ENCODE measurements around the gene ALPK3. TPM values are rescaled to one million over a fixed set of nuclear protein-coding genes. Genes with fewer than 3 reads are reported as not detected.

Gene ALPK3
- polyA plus RNA-seq, 4 donors, result 13.7 to 17.4 (median 15.9) TPM

GRCh38 chr15:84819791-84820190 lies 2.6 kb downstream of the ALPK3 start:
- DNase-seq (ENCODE audit: low read depth in 4 of 4, low spot score in 3 of 4), result no peak

GRCh38 chr15:84821501-84822021 lies 4.4 kb downstream of the ALPK3 start:
- no peak for DNase-seq (ENCODE audit: low read depth in 4 of 4, low spot score in 3 of 4)

GRCh38 chr15:84822653-84823281 lies 5.6 kb downstream of the ALPK3 start:
- no peak for DNase-seq (ENCODE audit: low read depth in 4 of 4, low spot score in 3 of 4)

DNA sequence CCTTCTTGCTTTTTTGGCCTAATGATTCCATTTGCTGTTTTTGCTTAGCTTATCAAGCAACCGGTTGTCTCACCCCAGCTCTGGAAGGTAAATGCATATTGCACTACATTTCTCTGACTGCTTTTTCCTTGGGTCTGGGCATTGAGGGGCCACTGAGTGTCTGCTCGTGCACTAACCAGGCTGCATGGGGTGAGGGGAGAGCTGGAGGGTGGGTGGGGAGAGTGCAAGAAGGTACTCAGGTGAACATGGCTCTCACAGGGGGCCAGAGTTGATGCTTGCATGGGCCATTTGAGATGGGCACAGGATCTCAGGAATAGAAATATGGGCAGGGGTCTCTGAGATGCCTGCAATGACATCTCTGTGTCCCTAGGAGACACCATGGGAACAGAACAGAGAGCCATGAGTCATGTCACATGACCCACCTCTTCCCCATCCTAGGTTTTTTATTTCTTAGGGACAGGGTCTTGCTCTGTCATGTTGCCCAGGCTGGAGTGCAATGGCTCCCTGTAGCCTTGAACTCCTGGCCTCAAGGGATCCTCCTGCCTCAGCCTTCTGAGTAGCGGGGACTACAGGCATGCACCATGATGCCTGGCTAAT lies 6.2 kb downstream of the ALPK3 start:
- no peak for DNase-seq (ENCODE audit: low read depth in 4 of 4, low spot score in 3 of 4)

GRCh38 chr15:84824260-84825007 lies 7.3 kb downstream of the ALPK3 start:
- no peak for DNase-seq (ENCODE audit: low read depth in 4 of 4, low spot score in 3 of 4)

DNA sequence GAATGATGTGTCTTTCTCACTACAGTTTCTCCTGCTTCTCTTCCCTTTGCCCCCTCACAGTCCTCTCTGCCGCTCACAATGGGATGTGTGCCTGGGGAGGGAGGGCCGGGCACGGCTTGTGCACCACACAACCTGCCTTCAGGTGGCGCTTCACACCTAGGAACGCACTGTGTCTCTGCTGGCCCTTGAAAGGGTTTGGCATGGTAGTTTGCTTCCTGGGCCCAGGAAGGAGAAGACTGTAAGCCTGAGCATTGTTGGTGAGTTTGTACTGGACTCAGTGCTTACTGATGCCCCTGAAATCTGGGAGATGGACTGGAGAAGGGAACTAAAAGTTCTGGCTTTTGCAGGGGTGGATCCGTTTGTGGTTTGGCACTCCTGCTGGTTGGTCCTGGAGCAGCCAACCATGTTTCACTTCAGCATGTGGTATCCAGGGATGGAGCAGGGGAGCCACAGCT lies 9.2 kb downstream of the ALPK3 start:
- DNase-seq (ENCODE audit: low read depth in 4 of 4, low spot score in 3 of 4), result no peak

DNA sequence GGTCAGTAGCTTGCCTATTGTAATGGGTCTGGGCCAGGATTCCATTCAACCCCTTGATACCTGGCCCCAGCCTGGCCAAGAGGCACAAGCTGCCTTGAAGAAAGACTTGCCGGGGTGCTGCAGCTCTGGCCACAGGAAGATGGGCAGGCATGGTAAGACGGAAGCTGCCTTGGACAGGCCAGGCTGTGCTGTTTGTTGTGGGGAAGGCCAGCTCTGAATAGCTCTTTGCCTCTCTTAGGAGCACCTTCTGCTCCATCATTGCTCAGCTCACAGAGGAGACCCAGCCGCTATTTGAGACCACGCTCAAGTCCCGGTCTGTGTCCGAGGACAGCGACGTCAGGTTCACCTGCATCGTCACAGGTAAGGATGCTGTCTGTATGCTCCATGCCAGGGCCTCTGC lies 10.1 kb downstream of the ALPK3 start:
- DNase-seq (ENCODE audit: low read depth in 4 of 4, low spot score in 3 of 4), result no peak

- no peak for DNase-seq (ENCODE audit: low read depth in 4 of 4, low spot score in 3 of 4)
Measured at GRCh38 chr15:84828086-84828908, 11.1 kb downstream of the ALPK3 start.

DNA sequence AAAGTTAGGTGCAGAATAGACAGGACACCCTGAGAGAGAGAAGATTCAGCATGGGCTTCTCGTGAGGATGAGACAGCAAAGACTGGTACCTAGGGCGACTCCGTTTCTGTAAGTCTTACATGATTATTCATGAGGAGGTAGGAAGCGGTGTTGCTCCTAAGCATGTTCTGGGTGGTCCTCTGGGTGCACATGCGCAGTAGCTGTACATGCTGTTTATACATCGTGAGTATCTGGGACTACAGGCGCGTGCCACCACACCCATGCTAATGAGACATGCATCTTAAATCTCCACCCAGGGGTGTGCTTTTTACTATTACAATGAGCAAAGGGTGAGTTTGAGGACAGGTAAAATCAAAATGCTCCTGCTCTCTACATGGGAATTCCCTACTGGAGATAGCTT lies 12.3 kb downstream of the ALPK3 start:
- DNase-seq (ENCODE audit: low read depth in 4 of 4, low spot score in 3 of 4), result no peak

GRCh38 chr15:84830036-84830435 lies 12.9 kb downstream of the ALPK3 start:
- DNase-seq (ENCODE audit: low read depth in 4 of 4, low spot score in 3 of 4), result no peak

DNA sequence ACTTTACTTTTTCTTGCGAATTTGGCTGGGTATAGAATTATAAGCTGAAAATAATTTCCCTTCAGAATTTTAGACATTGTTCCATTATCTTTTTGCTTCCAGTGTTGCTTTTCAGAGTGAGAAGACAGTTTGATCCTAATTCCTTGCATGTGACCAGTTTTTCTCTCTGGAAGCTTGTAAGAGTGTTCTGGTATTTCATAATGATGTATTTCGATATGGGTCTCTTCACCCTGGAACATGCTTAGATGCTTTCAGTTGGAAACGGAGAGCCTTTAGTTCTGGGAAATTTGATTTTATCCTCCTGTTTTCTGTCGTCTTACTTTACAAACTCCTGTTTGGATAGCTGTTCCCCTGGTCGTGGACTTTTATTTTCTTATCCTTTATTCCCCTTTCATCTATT lies 13.9 kb downstream of the ALPK3 start:
- DNase-seq (ENCODE audit: low read depth in 4 of 4, low spot score in 3 of 4), result no peak

GRCh38 chr15:84831613-84832012 lies 14.5 kb downstream of the ALPK3 start:
- no peak for DNase-seq (ENCODE audit: low read depth in 4 of 4, low spot score in 3 of 4)

GRCh38 chr15:84832448-84833040 lies 15.4 kb downstream of the ALPK3 start:
- no peak for DNase-seq (ENCODE audit: low read depth in 4 of 4, low spot score in 3 of 4)

DNA sequence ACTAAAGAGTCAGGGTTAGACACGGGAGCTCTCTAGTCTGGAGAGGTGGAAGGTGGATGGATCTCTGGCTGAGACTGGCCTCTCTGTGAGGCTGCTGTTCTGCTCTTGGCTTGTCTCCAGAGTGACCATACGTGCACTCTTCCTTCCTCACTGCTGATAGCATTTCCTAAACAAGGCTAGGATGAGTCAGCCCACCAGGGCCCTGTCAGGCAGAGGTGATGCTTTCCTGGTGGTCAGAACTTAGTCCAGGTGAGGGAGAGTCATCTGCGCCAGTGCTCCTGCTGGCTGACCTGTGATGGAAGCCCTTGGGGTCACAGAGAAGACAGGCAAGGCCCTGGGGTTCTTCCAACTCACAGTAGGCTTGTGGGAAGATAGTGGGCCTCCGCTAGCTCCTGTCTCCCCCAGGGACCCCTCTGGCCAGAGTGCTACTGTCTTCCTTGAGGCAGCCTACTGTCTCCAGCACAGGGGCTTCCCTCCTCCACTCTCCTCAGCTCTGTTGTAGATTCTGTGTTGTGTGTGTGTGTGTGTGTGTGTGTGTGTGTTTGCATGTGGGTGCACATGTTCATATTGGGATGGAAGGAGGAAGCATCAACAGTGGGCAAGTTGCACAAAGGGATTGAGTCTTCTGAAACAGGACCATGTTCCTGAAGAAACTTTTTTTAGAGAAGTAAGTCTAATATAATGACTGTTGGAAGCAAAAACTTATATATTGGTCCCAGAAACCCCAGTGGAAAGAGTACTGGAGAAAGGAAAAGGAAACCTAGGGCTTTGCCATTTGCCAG lies 16.5 kb downstream of the ALPK3 start:
- no peak for DNase-seq (ENCODE audit: low read depth in 4 of 4, low spot score in 3 of 4)

- DNase-seq (ENCODE audit: low read depth in 4 of 4, low spot score in 3 of 4), result no peak
Measured at GRCh38 chr15:84834229-84834955, 17.2 kb downstream of the ALPK3 start.

DNA sequence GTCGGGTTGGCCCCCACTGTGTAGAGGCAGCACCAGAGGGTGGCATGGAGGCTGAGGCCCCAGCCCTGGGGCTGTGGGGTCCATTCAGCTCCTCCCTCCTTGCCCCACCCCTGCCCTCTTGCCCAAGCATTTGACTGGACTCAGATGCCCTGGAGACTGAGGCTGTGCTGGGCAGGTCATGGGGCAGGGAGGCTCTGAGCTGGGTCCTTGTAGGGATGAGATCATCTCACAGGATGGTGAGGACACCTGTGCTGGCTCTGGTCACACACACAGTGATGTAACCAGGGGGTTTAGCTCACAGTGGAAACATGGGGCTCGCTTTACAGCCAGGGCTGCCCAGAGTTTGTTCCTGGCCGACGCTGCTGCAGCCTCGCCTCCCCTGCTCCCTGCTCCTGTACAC lies 17.8 kb downstream of the ALPK3 start:
- DNase-seq (ENCODE audit: low read depth in 4 of 4, low spot score in 3 of 4), result no peak

- no peak for DNase-seq (ENCODE audit: low read depth in 4 of 4, low spot score in 3 of 4)
Measured at GRCh38 chr15:84835661-84836337, 18.6 kb downstream of the ALPK3 start.

- no peak for DNase-seq (ENCODE audit: low read depth in 4 of 4, low spot score in 3 of 4)
Measured at GRCh38 chr15:84836844-84837243, 19.7 kb downstream of the ALPK3 start.
